Activated gamma-delta T cell (primary cell): ENCODE results near the gene SACM1L.
"Not testable (repeated sequence)": the region's sequence is repeated elsewhere in the genome, so short reads cannot be mapped to it uniquely, and the experiment has no call there.

ENCODE experiments used
- DNase-seq: peaks from one replicate; lab custom pipeline; 2025; lab: John Stamatoyannopoulos, UW

Gene SACM1L

DNA sequence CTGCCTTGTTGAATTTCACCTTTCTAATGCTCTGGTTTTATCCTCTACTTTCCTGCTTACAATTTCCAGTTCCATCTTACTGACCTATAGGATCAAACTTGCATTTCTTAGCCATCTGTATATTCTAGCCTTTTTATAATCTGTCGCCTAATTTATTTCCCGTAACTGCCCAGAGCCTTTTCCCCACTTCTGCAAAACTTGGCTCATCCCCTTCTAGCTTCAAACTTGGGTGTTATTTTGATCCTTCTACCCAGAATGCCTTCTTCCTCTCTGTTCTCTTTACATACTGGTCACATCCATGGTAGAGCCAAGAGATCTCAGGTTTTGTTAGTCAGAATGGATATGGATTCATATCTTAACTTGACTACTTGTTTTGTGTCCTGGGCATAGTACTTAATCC is 2.6 kb downstream of the SACM1L start:
- no peak for DNase-seq

DNA sequence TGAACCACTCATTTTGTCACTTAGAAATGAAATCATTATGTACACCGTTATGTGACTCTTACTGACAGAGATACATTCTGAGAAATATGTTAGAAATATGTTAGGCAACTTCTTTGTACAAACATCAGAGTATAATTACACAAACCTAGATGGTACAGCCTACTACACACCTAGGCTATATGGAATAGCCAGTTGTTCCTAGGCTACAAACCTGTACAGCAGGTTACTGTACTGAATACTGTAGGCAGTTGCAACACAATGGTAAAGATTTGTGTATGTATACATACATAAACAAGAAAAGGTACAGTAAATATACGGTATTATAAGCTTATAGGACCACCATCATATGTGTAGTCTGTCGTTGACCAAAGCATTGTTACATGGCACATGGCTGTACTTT is 3.7 kb downstream of the SACM1L start:
- DNase-seq, result no peak

DNA sequence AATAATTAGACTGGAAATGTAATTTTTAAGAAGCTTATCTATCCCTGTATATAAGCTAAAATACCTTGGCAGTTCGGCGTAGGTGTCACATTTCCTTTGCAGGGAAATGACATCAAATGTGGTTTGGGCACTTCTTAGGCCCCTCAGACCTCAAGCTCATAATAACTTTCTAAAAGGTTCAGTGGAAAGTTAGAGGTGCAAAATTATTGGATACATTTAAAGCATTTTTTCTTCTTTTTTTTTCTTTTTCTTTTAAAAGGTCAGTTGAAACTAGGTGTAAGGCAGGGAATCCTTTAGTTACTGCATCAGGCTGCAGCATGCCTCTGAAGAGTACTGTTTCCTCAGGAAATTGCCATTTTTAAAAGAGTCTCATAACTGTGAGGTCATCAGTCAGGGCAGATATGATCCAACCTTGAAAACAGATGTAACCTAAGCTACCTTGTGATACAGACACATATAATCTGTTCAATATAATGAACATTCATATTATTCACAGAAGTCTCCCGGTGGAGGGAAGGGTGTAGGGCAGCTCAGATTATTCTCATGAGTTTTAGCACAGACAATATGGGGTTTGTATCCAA is 4.8 kb downstream of the SACM1L start:
- DNase-seq, result no peak

DNA sequence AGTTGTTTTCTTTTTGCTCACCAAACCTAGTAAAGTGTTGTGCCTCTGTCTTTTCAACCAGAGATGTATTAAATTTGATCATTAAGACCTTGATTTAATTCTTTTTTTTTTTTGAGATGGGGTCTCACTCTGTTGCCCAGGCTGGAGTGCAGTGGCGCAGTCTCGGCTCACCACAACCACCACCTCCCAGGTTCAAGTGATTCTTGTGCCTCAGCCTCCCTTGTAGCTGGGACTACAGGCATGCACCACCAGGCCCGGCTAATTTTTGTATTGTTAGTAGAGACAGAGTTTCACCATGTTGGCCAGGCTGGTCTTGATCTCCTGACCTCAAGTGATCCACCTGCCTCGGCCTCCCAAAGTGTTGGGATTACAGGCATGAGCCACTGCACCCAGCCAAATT is 6.0 kb downstream of the SACM1L start:
- DNase-seq, result not testable (repeated sequence)

DNA sequence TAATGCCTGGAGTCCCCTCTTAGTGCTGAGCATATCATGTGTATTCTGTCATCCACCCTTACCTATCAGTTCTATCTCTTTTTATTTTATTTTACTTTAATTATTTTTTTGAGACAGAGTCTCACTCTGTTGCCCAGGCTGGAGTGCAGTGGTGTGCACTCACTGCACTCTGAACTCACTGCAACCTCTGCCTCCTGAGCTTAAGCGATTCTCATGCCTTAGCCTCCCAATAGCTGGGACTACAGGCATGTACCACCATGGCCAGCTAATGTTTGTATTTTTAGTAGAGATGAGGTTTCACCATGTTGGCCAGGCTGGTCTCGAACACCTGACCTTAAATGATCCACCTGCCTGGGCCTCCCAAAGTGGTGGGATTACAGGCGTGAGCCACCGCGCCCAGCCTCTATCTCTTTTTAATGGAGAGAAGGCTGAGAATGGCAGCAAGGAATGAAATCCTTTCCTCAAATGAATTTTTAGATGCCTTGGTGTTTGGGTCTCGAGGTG is 11.4 kb downstream of the SACM1L start:
- DNase-seq, result no peak

DNA sequence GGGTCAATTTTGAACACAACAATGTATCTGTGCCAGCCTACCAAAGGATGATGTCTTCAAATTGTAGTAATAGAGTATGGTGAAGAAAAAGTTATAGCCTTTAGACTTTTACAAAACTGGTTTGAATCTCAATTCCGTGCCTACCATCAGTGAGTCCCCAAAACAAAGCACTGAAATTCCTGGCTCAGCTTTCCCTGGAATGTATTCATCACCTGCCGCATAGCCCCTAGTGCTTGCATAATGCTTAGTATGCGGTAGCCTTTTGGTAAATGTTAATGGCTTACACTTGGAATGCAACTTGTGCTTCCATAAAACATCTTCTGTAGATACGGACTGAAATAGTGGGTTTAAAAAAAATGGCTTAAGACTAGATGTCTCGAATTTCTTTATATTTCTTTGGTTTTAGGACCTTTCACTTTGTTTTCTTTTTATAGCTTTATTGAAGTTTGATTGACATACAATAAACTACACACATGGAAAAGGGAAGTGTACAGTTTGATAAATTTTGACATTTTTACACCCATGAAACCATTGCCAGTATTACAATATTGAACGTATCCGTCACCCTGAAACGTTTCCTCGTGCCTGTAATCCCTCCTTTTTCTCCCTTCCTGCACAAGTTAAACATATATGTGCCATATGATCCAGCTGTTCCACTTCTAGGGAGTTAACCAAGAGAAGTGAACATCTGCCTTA is 12.1 kb downstream of the SACM1L start:
- DNase-seq, result no peak

DNA sequence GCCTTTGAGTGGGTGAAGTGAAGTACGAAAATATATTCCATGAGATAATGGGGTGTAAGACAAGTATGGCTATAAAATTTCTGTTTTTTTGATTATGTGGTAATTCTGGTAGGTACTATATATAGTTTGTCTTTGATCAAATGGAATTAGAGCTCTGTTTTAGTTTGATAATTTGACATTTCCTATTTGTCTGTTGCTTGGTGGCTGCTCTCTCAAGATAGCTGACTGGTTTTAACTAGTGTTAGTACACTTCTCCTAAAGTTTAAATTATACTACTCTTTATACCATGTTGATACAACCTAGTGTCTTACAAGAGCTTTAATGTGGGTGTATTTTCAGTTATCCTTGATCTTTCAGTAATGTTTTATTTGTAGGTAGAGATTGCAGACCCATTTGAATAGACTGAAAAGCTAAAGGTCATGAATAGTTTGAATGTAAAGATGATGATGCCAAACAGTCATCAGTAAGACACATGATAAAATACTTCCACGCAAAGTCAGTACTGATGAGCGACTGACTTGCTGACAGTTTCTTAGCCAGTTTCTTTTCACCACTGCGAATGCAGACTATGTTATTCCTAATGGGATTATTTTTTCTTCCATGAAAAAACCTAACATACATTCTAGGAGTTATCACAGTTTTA is 15.2 kb downstream of the SACM1L start:
- DNase-seq, result no peak

DNA sequence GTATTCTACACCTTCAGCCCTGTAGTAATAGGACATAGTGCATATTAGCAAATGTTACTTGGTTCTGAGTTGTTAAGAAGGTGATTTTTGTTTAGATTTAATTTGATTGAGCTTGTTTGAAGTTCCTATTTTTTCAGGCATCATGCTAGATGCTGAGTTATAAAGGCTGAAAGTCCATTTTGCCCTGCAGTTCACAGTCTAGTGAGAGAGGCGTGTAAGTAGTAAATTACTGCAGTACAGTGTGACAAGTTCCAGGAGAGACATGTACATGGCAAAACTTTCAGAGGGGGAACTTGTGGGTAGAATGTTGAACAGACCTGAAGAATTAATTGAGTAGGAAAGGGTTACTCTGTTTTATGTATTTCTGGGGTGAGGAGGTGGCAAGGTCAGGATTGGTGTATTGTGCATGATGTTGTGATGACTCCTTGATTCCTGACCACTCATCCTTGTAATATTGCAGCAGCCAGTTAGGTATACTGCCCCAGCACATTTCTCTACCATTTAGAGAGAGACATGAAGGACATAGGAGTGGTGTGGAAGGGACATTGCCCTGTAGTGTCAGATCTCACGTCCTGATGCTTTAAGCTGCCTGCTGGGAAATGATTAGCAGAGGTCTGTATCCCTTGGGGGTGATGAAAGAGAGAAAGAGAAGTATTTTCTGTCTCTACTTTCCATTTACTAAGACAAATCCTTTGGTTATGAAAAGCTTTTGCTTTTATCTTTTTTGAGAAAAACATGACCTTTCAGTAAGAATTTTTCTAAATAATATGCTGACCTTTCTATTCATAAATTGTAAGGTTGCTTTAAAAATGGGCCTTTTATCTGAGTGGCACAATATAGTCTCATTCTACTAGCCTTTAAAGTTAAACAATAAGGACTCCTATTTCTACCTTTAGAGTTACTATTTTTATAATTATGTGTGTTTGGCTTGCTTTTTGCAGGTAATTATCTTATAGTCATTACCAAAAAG is 16.9 kb downstream of the SACM1L start:
- no peak for DNase-seq

DNA sequence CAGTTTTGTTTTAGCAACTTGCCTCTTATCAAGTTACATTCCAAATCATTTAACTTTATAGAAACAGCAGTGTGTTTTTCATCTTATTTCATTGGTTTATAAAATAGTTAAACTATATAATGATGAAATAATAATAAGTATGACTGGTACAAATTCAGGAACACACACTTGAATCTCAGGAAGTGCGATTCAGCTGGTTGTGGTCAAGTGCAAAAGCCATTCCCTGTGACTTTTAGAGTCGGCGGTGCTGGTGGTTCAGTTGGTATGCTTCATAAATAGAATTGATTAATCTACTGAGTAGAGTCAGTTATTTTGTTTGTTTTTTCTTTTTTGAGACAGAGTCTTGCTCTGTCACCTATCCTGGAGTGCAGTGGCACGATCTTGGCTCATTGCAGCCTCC is 22.7 kb downstream of the SACM1L start:
- DNase-seq, result no peak

DNA sequence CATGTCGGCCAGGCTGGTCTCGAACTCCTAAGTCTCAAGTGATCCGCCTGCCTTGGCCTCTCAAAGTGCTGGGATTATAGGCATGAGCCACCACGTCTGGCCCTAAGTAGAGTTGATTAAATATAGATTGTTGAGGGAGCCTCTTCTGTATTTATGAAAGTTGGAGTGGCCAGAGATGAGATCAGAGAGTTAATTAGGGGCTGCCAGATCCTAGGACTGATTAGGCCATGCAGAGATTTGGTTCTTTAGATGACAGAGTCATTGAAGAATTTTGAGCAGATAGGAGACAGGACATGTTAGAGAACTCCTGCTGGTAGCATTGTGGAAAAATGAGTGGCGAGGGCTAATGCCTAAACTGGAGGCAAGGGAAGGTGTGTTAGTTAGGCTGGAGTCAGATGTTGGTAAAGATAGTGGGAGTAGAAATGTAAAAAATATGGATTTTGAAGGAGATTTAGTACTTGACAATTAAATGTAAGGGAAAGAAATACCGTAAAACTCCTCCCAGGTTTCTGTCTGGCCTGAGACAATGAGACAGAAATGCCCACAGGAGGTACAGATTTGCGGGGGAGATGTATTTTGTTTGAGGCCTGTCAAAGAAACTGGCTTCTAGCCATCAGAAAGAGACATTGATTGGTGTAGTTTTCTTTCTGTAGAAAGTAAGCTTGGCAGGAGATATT is 23.4 kb downstream of the SACM1L start:
- DNase-seq, result no peak

DNA sequence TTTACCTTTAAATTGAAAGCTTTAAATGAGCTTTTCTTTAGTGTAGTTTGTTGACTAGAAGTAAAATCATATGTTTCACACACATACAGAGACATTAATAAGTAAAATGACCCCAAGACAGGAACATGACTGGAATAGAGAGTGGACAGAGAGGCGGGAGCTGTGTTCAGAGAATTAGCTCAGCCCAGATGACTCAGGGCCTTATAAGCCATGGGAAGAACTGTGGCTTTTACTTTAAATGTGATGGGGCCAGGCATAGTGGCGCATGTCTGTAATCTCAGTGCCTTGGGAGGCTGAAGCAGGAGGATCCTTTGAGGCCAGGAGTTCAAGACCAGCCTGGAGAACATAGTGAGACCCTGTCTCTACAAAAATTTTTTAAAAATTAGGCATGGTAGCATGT is 26.7 kb downstream of the SACM1L start:
- no peak for DNase-seq

DNA sequence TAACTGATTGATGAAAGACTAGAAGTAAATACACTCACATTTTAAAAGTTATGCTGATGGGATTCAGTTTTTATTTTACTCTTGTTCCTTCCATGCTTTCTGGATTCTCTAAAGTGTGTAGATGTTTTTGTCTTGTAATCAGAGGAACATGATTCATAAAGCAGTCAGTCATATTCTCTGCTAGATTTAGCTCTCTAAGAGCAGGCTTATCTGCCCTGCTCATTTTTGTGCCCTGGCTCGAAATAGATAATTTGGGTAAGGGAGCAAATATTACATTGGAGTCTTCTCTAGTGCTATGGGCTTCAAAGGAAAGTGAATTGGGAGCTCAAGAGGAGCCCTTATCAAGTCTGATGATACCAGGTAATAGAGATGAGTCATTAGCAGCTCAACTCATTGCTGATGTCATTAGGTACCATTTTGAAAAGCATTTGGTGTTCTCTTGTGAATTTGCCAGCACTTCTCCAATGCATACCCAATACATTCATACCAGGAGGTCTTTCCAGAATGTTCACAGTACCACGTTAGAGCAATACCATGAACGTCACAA is 27.7 kb downstream of the SACM1L start:
- no peak for DNase-seq

DNA sequence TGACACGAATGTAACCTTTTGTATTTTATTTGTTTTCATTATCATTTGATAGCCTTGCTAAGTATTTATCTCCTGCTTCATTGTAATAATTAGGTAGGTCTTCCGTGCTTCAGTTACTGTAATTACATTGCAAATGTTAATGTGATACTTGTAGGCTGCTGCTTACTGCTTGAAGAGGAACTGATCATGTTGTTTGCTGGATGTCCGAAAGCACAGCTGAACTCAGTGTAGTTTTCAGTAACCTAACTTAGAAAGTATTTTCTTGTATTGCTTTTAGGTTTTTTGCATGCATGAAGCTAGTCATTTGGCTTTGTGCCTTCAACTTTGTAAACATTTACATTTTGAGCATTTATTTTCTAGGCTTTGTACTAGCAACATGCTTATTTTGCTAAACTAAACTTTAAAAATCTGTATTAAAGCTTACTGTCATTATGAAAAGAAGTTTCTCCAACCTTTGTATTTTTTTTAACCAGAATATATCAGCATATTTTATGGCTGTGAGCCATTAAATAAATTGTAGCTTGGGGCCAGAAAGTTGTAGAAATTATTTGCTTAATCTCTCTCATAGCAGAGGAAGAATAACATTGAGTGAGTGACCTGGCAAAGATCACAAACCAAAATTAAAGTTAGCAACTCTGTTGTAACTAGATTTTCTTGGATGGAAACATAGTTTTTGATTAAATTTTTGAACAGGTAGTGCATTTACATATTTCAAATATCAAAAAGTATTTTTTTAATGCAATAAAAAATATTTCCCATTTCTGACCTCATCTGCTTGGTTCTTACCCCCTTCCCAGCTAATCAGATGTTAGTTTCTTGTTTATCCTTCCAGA is 30.7 kb downstream of the SACM1L start:
- DNase-seq, result no peak

DNA sequence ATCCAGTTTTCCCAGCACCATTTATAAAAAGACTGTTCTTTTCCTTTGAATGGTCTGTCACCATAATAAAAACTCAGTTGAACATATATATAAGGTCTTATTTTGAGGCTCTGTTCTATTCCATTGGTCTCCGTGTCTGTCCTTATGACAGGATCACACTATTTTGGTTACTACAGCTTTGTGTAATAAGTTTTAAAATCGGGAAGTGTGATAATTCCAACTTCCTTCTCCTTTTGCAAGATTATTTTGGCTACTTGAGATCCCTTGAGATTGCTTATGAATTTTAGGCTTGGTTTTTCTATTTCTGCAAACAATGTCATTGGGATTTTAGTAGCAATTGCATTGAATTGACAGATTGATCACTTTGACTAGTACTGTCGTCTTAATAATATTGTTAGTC is 35.7 kb downstream of the SACM1L start:
- DNase-seq, result no peak

DNA sequence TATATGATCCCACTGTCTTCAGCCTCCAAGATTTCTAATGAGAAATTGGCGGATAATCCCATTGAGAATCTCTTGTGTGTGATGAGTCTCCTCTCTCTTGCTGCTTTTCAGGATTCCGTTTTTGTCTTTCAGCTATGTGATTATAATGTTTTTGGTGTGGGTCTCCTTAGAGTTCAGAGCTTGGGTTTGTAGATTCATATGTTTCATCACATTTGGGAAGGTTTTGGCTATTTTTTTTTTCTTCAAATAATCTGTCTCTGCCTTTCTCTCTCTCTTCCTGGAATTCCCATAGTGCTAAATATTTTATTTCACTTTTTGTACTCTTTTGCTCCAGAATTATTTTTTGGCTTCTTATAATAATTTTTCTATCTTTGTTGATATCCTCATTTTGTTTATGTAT is 40.4 kb downstream of the SACM1L start:
- DNase-seq, result no peak

DNA sequence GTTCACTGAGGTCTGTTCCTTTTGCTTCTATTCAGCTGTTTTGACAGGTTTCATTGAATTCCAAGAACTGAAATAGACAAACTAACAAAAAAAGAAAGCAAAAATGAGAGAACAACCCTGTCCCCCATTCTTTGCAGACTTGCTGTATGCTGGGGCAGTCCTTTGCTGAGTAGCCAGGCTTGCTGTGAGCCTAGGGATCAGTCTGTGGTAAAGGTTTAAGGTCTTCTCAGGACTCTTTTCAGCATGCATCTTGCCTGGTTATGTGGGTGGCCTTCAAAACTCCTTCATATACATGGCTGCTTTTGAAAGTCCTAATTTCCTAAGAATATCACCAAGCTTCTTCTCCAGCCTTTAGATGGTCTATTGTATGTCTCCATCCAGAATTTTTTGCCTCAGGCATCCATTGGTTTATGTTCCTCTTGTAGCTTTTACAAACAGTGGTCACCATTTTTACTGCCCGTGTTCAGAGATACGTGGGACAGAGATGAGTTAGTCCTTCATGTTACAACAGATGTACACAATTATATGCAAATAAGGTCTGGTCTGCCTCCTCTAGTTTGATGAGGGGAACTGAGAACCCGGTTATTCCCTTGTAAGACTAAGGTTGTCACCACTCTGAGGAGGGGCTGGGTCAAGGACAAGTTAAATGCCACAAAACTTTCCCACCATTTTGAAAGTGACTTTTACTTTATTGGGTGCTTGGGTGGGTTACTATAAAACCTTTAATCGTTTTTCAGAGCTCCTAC is 41.4 kb downstream of the SACM1L start:
- DNase-seq, result no peak

DNA sequence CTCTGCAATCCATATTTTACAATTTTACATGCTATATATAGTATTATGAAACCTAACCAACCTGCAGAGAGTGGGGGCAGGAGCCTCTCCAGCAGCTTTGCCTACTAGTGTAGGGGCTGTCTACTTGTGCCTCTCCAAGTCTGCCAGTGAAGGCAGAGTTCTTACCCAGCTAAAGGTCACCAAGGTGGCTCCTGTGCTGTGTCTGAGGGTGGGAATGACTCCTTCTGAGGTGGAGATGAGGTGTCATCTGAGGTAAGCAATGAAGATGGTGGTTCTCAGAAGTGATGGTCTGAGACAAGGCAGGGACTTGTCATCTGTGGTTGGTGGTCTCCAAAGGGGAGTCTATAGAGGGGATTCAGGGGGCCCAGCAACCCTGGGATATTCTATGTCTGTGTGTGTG is 47.5 kb downstream of the SACM1L start:
- no peak for DNase-seq

DNA sequence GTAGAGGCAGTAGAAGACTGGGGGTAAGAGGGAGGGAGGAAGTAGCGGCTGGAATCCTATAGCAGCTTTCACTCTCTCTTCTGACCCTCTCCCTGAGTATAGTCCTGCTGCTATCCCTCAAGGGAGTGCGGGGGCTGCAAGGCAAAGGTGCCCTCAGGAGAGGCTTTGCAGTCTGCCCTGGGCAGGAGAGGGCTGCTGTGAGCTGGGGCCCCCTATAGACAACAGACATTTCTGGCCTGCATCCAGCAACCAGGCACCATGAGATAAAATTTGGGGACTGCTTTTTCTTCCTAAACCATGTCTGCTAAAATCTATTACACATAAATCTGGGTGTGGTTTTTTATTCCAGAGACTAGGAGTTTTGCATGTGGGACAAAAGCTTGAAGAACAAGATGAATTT is 48.0 kb downstream of the SACM1L start:
- DNase-seq, result no peak

DNA sequence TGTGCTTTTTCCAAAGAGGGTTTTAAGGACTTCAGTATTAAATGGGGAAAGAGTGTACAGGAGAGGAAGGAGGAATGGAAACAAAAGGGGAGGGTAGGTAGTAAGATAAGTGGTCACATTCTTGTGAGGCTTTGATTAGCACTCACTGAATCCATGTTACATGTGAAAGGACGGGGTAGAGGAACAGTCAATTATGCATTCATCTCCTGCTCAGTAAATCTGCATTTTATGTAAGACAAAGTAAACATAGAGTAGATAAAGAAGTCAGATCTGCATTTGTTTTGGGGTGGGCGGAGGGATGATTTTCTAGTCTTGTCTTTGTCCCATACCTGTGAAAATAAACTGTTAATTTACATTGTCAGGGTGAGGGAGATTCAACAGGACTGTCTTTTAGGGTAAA is 50.8 kb downstream of the SACM1L start:
- DNase-seq, result no peak

DNA sequence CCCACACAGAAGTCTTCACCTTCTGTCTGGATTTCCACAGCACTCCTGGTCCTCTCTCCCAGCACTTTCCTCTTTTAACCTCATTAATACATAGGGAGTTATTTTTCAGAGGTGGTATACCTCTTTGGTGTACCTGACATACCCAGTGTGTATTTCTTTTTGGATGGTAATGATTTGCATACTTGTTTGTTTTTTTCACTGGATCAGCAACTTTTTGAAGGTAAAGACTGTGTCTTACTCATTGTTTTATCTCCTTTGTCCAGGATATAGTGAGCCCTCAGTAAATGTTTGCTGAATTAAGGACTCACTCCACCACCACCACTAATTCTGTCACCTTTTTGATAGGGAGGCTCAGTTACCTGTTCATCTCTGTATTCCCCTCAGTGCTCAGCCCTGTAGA is 52.1 kb downstream of the SACM1L start:
- DNase-seq, result no peak
